B cell (primary cell): ENCODE measurements around the gene NEK6. TPM values are rescaled to one million over a fixed set of nuclear protein-coding genes. Genes with fewer than 3 reads are reported as not detected.

Experiments used
- ATAC-seq: fragments of 200-7000 bp; cut with Tn5 transposase; one replicate; pipeline ENCODE4 v1.10.0; 2021; ENCODE audit warnings: low read depth, mild to moderate bottlenecking, moderate number of reproducible peaks, moderate library complexity
- CTCF ChIA-PET: fragments of 350-600 bp; sonication (Branson Sonifier 250); formaldehyde crosslinking; loops from one replicate; lab custom pipeline; 2021; ENCODE audit warnings: antibody characterized with exemption, inconsistent platforms; lab: Charles Lee
- POLR2A ChIA-PET: fragments of 350-600 bp; sonication (Branson Sonifier 250); formaldehyde crosslinking; loops from one replicate; lab custom pipeline; 2021; ENCODE audit warnings: antibody characterized with exemption; lab: Charles Lee
- DNase-seq: peaks from one replicate; pipeline ENCODE4 v3.0.0; 2013
- H2AFZ ChIP-seq: 2 replicates; pipeline ENCODE4 v1.6.1; 2012; ENCODE audit warnings: mild to moderate bottlenecking, low read depth, low read length; ENCODE audit not compliant: insufficient read depth, poor library complexity, severe bottlenecking
- H3K27ac ChIP-seq, 2 donors: 1 replicate in 1 of 2; 2 replicates in 1 of 2; pipeline ENCODE4 v1.5.1; 2012 to 2013; ENCODE audit warnings: low read length in 2 of 2, mild to moderate bottlenecking in 2 of 2, moderate library complexity in 1 of 2
- H3K27me3 ChIP-seq, 4 experiments: fragments of 200-600 bp in 1 of 4; sonication (generic) in 1 of 4; replicated peaks in 1 of 4; 1 replicate in 2 of 4; 2 replicates in 2 of 4; pipeline versions ENCODE4 v1.6.1 to v1.7.0; 2013 to 2016; ENCODE audit warnings: low read length in 3 of 4, mild to moderate bottlenecking in 2 of 4, mixed read lengths in 1 of 4, moderate library complexity in 1 of 4; ENCODE audit not compliant: insufficient read depth in 4 of 4, control insufficient read depth in 3 of 4; ENCODE audit errors: control extremely low read depth in 1 of 4
- H3K36me3 ChIP-seq, 2 experiments: replicated peaks in 1 of 2; 1 replicate in 1 of 2; 2 replicates in 1 of 2; pipeline versions ENCODE4 v1.6.1 to v1.7.1; 2013; ENCODE audit warnings: low read length in 1 of 2; ENCODE audit not compliant: insufficient read depth in 2 of 2, control insufficient read depth in 1 of 2; ENCODE audit errors: control extremely low read depth in 1 of 2, extremely low read depth in 1 of 2
- H3K4me1 ChIP-seq, 2 donors: fragments of 200-600 bp in 1 of 2; sonication (generic) in 1 of 2; 1 replicate in 1 of 2; 2 replicates in 1 of 2; pipeline versions ENCODE4 v1.5.1 to v1.6.1; 2013 to 2017; ENCODE audit warnings: low read length in 2 of 2; ENCODE audit not compliant: control insufficient read depth in 2 of 2, insufficient read depth in 2 of 2
- H3K4me2 ChIP-seq: replicated peaks from 2 replicates; pipeline ENCODE3; 2012; ENCODE audit warnings: mild to moderate bottlenecking, low read depth, low read length; ENCODE audit not compliant: poor library complexity, severe bottlenecking
- H3K4me3 ChIP-seq, 5 experiments: fragments of 200-600 bp in 1 of 5; sonication (generic) in 1 of 5; 1 replicate in 3 of 5; 2 replicates in 2 of 5; pipeline versions ENCODE4 v1.5.1 to v1.7.0; 2011 to 2016; ENCODE audit warnings: low read length in 4 of 5, mild to moderate bottlenecking in 4 of 5, low read depth in 2 of 5, control low read depth in 1 of 5, moderate library complexity in 1 of 5; ENCODE audit not compliant: insufficient read depth in 1 of 5; ENCODE audit errors: control extremely low read depth in 1 of 5, extremely low read depth in 1 of 5
- H3K79me2 ChIP-seq: fragments of 200-600 bp; sonication (generic); one replicate; pipeline ENCODE4 v1.6.0; 2016; ENCODE audit warnings: low read length; ENCODE audit not compliant: control insufficient read depth, insufficient read depth
- H3K9ac ChIP-seq: fragments of 200-600 bp; sonication (generic); 2 replicates; pipeline ENCODE4 v1.6.1; 2017; ENCODE audit warnings: mild to moderate bottlenecking, low read length, moderate library complexity
- H3K9me3 ChIP-seq, 3 donors: one replicate each; pipeline versions ENCODE4 v1.6.1 to v1.7.1; 2013; ENCODE audit warnings: low read length in 2 of 3; ENCODE audit not compliant: control insufficient read depth in 2 of 3, insufficient read depth in 1 of 3; ENCODE audit errors: control extremely low read depth in 1 of 3
- H4K20me1 ChIP-seq: 2 replicates; pipeline ENCODE4 v1.6.0; 2012; ENCODE audit warnings: mild to moderate bottlenecking, low read length; ENCODE audit not compliant: insufficient read depth, control insufficient read depth, poor library complexity, severe bottlenecking
- H3K27ac Mint-ChIP-seq: one replicate; pipeline ENCODE4 v1.8.0; 2021; ENCODE audit warnings: mixed read lengths
- H3K27me3 Mint-ChIP-seq: one replicate; pipeline ENCODE4 v1.8.0; 2021; ENCODE audit warnings: mixed read lengths
- H3K4me1 Mint-ChIP-seq: one replicate; pipeline ENCODE4 v1.8.0; 2021; ENCODE audit warnings: mixed read lengths
- H3K4me3 Mint-ChIP-seq: one replicate; pipeline ENCODE4 v1.8.0; 2021; ENCODE audit warnings: mixed read lengths
- H3K9me3 Mint-ChIP-seq: one replicate; pipeline ENCODE4 v1.8.0; 2022; ENCODE audit warnings: mixed read lengths; ENCODE audit not compliant: insufficient read depth
- CTCF ChIP-seq: fragments of 200-600 bp; IDR thresholded peaks from one replicate; pipeline ENCODE4 v1.8.0; 2022; ENCODE audit warnings: antibody characterized with exemption, mild to moderate bottlenecking
- EZH2 ChIP-seq: IDR thresholded peaks from 2 replicates; pipeline ENCODE4 v1.6.1; 2012; ENCODE audit warnings: borderline replicate concordance, low read depth, mild to moderate bottlenecking, moderate library complexity, low read length; ENCODE audit not compliant: insufficient read depth, poor library complexity, severe bottlenecking
- WGBS: methylation state at CpG from one replicate; pipeline ENCODE4 v1.1.5; 2013; ENCODE audit warnings: missing lambda C conversion rate; ENCODE audit not compliant: insufficient coverage; 5-methylcytosine and 5-hydroxymethylcytosine counted together
- intact Hi-C: fragments of 100-400 bp; cut with micrococcal nuclease; formaldehyde crosslinking; loops from one replicate; pipeline ENCODE4 v1.10.0; 2022
- polyA plus RNA-seq: library from polyadenylated mRNA; depleted of rRNA; stranded (reverse); fragments of >200 nt; gene quantifications from 2 replicates; pipeline ENCODE4 v1.2.3, GENCODE V29; 2012
- total RNA-seq, 2 donors: library from RNA; stranded (reverse); fragments of 120-200 nt in 1 of 2; gene quantifications; 1 replicate in 1 of 2; 2 replicates in 1 of 2; pipeline versions ENCODE4 v1.2.3 to v1.2.4, GENCODE V29; 2013 to 2022

NEK6 gene
- total and polyA plus RNA-seq, 2 donors (not counting 1 experiment from before 2014, with no cell fraction given): 40.0 to 63.1 TPM

DNA sequence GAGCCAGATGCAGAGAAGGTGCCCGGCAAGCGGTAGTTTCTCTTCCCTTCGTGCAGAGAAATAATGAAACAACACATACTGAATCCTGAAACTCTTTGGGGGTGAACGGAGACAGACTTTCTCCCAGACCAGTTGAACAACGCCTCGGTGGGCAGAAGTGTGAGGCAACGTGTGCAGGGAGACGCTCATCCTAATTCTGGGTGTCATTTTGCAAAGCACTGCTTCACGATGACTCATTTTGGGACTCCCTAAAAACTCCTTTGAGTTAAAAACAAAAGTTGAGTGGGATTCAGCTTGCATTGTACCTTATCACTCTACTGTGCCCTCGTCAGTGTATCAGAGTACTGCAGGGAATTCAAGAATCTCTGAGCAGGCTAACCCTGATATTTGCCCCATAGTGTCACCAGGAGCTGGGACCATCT, 3.5 kb upstream of the NEK6 start:
- Histone ChIP-seq H3K9ac (no peak overlapping the region), H3K27ac (peak overlapping the region in 1 of 2 donors; percentile 20), H3K79me2 (peaks cover 12% of the 10 kb centered on the region), H2AFZ (peak overlapping the region; percentile 43), H3K4me2 (peak overlapping the region; percentile 44), H3K36me3 (no peaks in the 10 kb centered on the region), H3K9me3 (peaks cover 0 to 3% (median 0%) of the 10 kb centered on the region in 3 donors), H3K27me3 (no peaks in the 10 kb centered on the region), H4K20me1 (peaks cover 9% of the 10 kb centered on the region), H3K4me3 (no peak overlapping the region), H3K4me1 (peaks cover 16 to 31% of the 10 kb centered on the region in 2 donors)
- Mint-ChIP-seq H3K9me3 (no peaks in the 10 kb centered on the region), H3K27ac (peak overlapping the region; percentile 75), H3K4me3 (peak overlapping the region; percentile 38), H3K4me1 (peaks cover 38% of the 10 kb centered on the region), H3K27me3 (no peaks in the 10 kb centered on the region)
- intact Hi-C loops: loop anchor here (2.0 kb wide), 1 partner anchor 15 kb away; no protein-coding TSS in a partner anchor
- TF ChIP-seq CTCF (no peak), EZH2 (no peak)
- 20% methylated on average over 4 of the region's 10 CpGs for WGBS
- DNase-seq (peak; percentile 39), ATAC-seq (no peak)
- ChIA-PET POLR2A (no interaction called here), CTCF (interaction anchor here (1.1 to 1.5 kb wide), 3 partner anchors 15 to 56 kb away, joined by 3 to 6 read pairs (median 3); no protein-coding TSS in a partner anchor)

DNA sequence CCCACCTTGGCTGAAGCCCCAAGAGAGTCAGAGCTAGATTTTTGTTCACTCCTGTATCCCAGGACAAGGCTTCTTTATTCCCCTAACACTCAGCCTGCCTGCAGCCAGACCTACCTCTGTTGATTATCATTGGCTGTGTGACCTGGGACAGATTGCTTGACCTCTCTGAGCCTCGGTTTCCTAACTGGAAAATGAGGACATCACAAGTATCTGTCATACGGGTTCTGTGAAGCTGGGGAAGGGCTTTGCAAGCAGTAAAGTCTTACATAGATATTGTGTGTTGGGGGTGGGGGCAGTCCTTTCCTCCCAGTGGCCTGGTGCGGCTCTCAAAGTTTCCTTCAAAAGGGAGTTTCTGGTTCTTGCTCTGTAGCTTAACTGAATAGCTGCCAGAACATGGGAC, 2.5 kb upstream of the NEK6 start:
- Mint-ChIP-seq H3K27me3 (no peaks in the 10 kb centered on the region), H3K27ac (no peak overlapping the region), H3K4me3 (peak overlapping the region; percentile 47), H3K9me3 (no peaks in the 10 kb centered on the region), H3K4me1 (peaks cover 46% of the 10 kb centered on the region)
- POLR2A ChIA-PET: interaction anchor here (3.3 kb wide), 1 partner anchor 37 kb away, joined by 23 read pairs; no protein-coding TSS in a partner anchor
- CTCF ChIA-PET: interaction anchor here (0.6 to 3.2 kb wide), 4 partner anchors 38 to 166 kb away, joined by 3 to 16 read pairs (median 5); no protein-coding TSS in a partner anchor
- WGBS: 85% methylated on average over 3 of the region's 3 CpGs
- H3K4me2 ChIP-seq: no peak overlapping the region
- H3K27me3 ChIP-seq: no peaks in the 10 kb centered on the region
- H4K20me1 ChIP-seq: peaks cover 9% of the 10 kb centered on the region
- no peaks in the 10 kb centered on the region for H3K36me3 ChIP-seq
- no peak for DNase-seq
- intact Hi-C loops: loop anchor here (2.0 kb wide), 1 partner anchor 16 kb away; no protein-coding TSS in a partner anchor
- H3K9me3 ChIP-seq: peaks cover 0 to 3% (median 0%) of the 10 kb centered on the region in 3 donors
- peaks cover 21% of the 10 kb centered on the region for H3K79me2 ChIP-seq
- TF ChIP-seq EZH2 (no peak), CTCF (no peak)
- H3K4me3 ChIP-seq: no peak overlapping the region
- H3K9ac ChIP-seq: no peak overlapping the region
- ATAC-seq: no peak
- H2AFZ ChIP-seq: no peak overlapping the region
- no peak overlapping the region for H3K27ac ChIP-seq
- H3K4me1 ChIP-seq: peaks cover 24 to 40% of the 10 kb centered on the region in 2 donors
